GM19455 (cell line): ENCODE data around the gene PDE4B.
A peak's percentile ranks its signal among the peaks of the same experiment; 100 is the strongest.

ENCODE experiments used
- ATAC-seq: cut with Tn5 transposase; IDR thresholded peaks from one replicate; pipeline ENCODE4 v1.9.1; 2021; ENCODE audit not compliant: unreplicated experiment

The PDE4B gene

DNA sequence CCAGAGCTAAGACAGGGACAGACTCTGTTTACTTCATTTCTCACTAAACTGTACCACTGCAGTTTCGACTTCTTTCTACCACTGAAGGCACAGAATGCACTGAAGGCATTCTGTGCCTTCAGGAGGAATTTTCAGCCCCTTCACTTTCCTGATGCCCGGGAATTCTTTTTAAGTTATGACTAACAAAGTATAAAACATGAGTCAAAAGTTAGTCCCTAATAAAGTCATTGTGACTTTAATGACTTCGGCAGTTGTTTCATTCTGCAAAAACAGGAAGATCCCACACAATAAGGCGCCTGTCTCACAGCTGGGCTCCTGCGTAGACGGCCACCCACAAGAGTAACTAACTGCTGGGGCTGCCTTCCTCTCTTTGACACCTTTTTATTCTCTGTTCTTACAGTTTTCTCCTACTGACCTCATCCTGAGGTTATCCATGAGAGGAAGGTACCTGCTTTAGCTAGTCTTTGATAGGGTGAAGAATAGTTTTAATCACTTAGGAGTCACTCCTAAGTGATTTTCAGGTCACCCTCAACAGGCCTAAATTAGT is 557.4 kb downstream of the PDE4B start:
- ATAC-seq = peak; percentile 67

DNA sequence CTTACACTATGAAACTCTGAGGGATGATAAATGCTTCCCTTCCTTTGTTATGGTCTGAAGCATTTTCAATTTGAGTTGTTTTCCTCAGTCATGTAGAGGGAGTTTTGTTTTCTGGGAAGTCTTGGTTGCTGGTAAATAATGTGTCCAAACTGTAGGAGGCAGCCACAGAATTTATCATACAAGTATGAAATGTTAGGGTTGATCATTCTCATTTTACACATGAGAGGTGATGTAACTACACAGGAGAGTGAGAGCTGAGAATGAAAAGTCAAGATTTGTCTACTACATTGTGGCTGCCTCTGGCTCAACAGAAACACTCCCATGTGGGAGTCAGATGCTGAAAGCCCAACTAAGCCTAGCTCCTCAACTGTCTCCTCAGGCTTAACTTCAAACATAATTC is 558.8 kb downstream of the PDE4B start:
- ATAC-seq = peak; percentile 35

DNA sequence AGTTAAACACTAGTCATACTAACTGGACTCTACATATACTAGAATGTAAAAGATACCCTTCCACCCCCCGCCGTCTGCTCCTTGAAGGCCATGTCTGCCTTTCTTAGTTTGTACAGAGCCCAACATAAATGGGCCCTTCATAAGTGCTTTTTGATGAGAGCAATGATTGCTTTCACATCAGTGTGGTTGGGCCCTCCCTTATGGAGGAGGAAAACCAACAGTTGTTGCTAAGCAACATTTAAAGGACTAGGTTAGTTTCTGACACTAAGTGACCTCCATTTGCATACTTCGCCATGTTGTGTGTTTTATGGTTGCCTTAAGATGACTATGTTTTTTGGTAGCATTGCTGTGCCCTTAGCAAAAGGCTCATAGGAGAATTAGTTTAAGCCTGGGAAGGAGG is 559.2 kb downstream of the PDE4B start:
- peak; percentile 41 for ATAC-seq

DNA sequence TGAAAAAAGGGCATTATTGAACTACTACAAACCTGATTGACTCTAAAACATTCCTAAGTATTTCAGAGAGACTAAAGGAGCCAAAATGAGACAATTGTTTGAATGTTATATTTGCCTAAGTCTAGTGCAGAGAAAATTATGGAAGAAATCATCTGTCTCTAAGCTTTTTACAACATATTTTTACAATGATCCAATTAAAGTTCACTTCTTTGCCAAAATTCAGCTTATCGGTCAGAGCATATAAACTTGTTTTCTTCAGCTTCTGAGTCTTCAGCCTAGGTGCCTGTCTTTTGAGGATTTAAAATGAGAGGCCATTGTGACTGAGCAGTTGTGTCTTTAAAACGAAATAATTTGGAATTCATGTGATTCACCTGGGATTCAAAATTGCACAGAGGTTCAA is 560.1 kb downstream of the PDE4B start:
- ATAC-seq = no peak

DNA sequence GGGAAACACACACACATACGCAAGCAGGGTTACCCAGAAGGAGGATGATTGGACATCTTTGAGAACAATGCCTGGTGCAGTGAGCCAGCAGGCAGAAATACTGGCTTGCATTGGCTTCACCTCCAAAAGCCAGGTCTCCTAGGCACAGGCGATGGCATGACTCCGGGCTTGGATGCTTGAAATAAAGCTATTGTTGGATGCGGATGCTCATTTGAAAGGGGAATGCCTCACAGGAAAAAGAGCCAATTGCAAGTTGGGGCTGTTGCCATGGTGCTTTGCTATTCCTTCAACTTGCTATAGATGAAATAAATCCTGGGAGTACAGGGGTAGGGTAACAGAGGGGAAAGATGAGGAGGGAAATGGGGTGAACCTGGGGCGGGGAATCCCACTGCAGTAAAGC is 560.6 kb downstream of the PDE4B start:
- ATAC-seq = no peak

DNA sequence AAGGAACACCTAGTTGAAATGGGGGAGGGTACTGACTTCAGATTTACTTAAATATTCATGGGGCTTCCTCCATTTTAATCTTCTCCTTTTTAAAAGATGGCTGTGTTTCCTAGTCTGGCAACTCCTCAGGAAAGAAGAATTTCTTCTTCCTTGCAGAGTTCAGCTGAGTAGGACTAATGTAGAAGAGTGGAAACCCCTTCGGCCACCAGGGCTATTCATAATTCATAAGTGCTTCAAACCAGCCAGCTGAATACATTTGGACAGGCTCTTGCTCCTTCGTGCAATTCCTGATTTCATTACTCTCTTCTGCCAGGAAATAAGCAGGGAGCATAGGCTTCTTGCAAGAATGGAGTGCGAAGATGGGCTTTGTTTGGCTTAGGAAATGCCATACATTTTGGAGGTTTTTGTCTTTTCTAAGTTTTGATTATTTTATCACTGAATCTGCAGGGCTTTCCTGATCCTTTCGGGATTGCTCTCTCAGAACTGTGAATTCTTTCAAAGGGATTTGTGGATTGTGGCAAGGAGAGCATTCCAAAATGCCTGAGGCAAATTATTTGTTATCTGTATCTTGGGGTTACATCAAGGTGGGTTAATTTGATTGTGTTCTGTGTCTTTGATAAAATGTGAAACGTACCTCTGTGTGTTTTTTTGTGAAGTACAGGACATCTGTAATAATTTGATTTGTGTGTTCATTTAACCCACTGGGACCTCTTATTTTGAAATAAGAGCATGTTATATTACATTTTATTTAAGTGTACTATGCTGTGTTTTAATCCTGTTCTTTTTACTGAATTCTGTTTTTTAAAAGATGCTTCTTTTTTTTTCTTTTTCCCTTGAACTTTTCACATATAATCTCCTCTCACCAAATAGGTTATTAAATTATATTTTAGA is 561.9 kb downstream of the PDE4B start:
- ATAC-seq = no peak

DNA sequence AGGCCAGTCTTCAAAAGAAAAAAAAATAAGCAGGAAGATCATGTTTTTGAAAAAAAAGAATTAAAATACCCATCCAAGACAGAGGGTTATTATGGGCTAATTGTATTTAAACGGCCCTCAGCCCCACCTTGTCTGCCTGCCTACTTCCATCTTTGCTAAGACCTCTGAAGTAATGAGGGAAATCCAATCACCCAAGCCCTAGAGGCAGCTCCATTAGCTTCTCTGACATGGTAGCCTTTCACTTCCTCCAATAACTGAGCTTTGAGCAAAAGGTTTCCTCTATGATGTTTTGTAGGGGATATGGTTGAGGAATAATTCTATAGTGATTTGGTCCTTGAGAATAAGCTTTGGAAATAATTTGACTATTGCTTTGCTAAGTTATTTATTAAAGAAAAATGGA is 563.1 kb downstream of the PDE4B start:
- no peak for ATAC-seq

DNA sequence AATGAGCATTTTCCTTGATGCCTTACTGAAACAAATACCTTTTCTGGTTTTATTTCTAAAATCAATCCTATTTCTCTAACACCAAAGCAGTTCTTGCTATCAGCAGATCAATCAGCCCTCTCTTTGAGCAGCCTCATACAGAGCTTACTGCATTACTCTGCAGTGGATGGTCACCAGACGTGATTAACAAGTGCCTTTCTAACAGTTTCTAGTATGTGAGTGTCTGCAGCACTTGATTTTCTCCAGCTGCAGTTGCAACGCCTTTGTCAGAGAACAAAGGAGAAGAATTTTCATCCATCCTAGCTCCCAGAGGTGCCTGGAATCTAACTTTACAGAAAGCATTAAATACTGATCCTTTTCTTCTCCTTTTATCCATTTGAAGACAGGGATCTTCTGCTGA is 563.9 kb downstream of the PDE4B start:
- no peak for ATAC-seq

DNA sequence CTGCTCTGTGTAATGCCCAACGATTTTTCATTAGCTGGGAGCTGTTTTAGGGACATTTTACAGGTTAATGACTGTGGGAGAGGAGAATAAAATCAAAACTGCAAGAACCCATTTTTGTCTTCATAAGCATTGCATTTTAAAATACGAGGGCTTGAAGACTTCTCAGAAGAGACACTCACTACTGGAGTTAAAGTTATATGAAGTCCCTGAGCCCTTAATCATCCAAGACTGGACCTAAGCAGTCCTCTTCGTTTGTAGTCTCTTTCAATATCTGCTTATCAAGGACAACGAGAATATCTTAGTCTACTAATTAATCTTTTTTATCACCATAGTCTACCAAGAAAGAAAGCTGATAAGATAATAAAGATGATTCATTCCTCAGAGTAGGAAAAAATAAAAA is 564.3 kb downstream of the PDE4B start:
- no peak for ATAC-seq

DNA sequence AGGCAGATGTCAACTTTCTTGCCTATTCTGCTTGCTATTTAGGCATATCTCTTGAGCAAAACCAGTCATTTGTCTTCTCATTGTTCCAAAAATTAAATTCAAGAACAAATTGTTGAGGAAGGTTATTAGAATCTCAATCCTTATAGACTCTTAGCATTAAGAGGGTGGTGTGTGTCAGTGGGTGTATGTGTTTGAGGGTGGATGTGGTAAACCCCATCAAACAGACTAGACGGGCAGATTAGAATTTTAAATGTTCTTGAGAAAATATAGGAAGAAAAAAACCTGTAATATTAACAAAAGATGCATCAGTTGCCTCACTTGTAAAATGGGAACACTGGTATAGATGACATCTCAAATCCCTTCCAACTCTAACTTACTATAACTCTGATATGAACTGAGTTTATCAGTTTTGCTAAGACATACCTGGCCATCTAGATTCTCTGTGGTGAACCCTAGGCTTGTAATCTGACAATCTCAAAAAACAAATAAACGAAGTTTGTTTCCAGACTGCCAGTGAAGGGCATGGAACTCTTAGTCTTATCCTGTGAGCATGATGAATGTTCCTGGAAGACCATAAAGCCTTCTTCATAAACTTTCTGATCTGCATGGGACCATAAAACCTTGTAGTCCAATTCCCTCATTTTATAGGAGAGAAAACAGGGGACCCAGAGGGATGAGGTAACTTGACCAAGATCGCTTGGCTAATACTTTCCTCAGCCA is 564.9 kb downstream of the PDE4B start:
- no peak for ATAC-seq

DNA sequence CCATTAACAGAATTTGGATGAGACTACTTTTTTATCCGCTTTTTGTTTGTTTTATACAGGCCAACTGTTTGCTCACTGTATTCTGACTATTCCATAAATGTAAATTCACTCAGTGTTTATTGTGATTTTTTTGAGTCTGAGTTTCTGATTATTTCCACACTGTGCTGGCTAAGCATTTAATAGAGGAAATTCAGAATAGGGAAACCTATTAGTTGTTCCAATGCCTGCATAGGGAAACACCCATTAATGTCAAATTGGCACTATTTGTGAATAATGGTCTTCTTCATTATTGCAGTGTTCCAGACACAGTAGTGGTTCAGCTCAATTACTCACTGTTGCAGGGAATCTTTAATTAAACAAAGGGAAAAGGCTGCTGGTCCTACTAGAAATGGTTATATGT is 566.6 kb downstream of the PDE4B start:
- ATAC-seq = no peak

DNA sequence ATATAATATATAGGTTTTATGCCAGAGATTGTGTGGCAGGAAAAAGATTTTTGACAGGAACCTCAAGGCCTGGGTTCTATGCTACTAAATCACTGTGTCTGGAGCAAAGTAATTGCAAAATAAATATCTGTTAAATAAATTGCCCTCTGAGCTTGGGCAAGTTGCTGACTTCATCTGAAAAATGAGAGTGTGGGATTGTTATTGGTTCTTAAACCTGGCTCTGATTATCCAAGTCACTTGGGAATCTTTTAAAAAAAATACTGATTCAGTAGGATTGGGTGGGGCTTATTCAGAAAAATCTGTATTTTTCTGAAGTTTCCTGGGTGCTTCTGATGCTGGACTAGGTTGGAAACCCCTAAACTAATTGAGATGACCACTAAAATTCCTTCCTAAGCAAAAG is 567.1 kb downstream of the PDE4B start:
- ATAC-seq = no peak

DNA sequence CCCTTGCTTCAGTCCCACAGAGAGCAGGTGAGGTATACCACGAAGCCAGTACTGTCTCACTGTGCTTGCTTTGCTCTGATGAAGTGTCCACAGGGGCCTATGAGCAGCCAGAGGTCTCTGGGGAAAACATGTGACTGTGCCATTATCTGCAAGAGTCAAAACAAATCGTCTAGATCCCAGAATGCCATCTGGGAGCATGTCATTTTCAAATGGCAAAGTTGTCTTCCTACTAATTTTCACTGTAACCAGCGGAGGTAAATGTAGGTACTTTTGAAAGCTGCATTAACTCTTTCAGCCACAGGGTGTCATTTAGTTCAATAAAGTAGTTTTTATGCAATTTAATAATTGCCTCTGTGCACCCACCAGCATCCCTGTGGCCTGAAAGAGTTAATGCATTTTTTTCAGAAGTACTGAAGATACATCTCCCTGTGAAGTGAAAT is 567.6 kb downstream of the PDE4B start:
- peak; percentile 43 for ATAC-seq

DNA sequence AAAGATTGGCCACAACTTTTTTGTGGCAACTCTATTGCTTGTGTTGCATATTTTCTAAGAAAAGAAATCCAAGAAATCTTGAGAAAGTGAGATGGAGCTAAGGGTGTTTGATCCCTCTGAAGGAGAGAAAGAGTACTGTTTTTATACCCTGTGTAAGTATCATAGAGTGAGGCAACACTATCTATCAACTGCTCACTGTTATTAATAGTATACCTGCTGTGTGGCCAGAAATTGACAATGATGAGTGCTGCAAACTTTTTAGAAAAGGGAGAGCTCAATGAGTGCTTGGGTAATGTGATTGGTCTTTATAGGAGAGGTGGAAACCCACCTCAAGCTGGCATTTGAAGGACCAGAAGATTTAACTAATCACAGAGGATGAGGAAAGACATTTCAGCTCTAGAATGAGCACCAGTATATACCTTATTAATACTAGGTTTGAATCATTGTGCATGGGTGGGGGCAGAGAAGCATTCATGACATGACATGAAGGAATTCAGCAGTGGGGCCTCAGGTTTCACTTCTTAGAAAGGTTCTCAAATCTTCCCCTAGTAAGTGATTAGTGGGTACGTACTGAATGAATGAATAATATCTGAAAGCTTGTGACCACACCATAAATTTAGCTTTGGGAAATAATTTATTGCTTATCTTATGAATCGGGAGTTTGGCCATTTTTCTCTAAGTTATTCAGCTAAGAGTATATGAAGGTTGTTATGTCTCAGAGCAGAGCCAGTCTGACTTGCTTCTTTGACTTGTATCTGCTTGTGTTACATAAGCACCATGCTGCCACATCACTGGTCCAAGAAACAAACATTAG is 572.1 kb downstream of the PDE4B start:
- ATAC-seq = no peak

DNA sequence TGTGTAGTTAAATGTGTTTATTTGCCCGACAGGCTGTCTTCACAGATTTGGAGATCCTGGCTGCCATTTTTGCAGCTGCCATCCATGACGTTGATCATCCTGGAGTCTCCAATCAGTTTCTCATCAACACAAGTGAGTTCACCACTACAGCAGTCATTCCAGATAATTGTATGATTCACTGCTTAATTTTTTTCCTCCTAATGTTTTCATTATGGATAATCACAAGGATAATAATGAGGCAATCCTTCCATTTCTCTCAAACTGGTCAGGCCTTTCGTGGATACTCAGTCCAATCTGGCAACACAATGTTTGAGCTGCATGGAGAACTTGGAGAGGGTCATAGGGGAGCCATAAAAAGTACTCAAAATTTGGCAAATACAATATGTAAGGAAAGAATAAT is 572.9 kb downstream of the PDE4B start:
- no peak for ATAC-seq

DNA sequence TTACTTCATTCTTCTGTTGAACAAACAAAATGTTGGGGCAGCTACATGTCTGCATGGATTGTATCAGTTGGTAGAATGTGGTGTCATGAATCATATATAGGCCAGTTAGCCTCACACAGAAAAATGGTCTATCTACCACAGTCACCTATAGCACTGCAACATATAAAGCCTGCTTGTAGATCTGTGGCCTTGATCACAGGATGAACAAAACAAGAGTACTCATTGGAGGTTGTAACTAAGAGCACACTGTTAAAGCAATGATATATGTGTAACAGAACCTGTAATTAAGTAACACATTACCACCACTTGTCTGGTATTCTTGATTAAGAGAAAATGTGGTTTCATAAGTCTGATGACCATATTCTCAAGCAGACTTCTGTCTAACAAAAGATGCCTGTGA is 573.9 kb downstream of the PDE4B start:
- no peak for ATAC-seq

DNA sequence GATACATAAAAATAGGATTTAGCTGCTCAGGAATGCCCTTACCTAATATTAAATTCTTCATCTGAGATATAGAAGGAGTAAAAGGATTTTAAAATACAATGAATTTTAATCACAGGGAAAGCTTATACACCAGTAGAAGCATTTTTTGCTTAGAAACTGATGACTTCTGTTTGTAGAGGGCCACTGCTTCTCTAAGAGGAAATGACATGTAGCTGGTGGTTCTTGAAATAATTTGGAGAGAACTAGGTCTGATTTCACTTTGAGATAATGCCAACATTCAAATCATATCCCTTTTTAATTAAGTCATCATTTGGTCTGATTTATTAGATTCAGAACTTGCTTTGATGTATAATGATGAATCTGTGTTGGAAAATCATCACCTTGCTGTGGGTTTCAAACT is 574.7 kb downstream of the PDE4B start:
- ATAC-seq = no peak

DNA sequence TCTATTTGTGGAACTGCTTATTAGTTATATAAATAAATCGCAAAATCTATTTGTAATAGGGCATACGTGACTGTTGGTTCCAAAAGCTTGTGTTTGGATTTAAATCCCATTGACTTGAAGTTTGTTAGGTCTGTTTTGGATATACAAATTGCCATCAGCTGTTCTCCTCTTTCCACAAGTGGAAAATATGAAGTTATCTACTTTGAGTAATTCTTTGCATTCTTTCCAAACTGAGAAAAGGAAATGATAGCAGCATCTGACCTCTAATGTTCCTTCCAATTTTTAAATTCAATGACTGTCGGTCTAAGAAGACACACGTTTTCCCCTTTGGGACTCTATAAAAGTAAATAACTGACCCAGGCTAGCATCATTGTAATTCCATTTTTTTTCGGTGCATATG is 575.6 kb downstream of the PDE4B start:
- no peak for ATAC-seq

DNA sequence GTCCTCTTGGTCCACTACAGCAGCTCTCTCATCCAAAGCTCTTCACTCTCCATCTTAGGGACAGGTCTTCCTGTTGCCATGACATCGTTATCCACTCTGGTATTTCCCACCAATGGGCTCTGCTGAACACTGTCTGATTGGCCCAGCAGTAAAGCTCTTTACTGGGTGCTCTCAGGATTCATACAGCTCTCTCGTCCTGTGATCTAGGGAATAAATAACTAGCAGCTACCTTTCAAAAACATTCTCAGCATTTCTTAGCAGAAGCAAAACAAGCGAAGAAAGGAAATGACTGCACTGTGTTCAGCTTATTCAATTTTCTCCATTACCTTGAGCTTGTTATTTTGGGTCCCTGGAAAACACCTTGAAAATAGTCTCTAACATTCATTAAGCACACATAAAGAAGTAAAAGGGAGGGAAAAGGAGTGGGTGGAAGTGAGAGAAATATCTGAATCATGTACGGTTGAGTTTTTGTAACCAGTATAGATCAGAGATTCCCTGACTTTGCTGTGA is 577.8 kb downstream of the PDE4B start:
- no peak for ATAC-seq

DNA sequence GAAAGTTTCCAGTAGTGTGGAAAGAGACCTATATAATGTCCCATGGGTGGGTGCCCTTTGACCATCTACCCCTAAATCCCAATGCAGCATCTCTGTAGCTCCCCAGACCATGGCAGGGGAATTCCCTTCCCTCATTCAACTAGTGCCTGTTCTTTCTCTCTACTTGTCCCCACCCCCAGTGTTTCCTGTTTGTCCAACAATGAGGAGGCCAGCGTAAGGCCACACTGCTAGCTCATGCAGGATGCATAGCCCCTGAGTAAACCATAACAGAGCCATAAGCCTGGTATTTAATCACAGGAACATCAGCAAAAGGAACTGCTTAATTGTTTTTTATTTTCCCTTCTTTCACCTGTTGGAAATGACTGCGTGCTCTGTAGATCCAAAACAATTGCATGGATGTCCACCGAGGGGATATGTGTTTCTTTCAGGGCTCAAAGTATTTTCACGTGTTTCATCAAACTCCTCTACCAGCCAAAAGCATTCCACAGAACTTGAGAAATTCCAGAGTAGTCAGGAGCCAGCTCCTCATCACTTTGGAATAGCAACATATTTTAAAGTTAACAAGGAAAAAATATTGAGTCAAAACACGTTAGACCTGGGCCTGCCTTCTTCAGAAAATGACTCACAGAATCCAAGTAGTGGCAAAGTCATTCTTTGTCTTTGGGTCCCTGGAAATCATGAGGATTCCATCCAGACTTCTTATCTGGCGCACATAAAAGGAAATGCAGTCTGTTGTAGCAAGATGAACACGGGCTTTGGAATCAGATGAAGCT is 578.7 kb downstream of the PDE4B start:
- ATAC-seq = no peak
